Smooth muscle cell (in vitro differentiated cells): Measurements from ENCODE around the gene DNAJB13. TPM values are rescaled to one million over a fixed set of nuclear protein-coding genes. Genes with fewer than 3 reads are reported as not detected.

Experiments used
- DNase-seq: peaks from one replicate; lab custom pipeline; 2025; ENCODE audit not compliant: unreplicated experiment; lab: John Stamatoyannopoulos, UW
- H2AFZ ChIP-seq: fragments of 200-600 bp; sonication (generic); 2 replicates; pipeline ENCODE4 v1.6.0; 2016; ENCODE audit warnings: antibody characterized with exemption, low read depth, mild to moderate bottlenecking
- H3F3A ChIP-seq: fragments of 200-600 bp; sonication (generic); 2 replicates; pipeline ENCODE4 v1.6.0; 2017; ENCODE audit warnings: antibody characterized with exemption, low read depth
- H3K27ac ChIP-seq: fragments of 200-600 bp; sonication (generic); 2 replicates; pipeline ENCODE4 v1.5.1; 2016; ENCODE audit warnings: low read depth, mild to moderate bottlenecking
- H3K27me3 ChIP-seq: fragments of 200-600 bp; sonication (generic); 2 replicates; pipeline ENCODE4 v1.6.1; 2016; ENCODE audit warnings: low read depth, mild to moderate bottlenecking
- H3K36me3 ChIP-seq: fragments of 200-600 bp; sonication (generic); 2 replicates; pipeline ENCODE4 v1.5.1; 2016; ENCODE audit warnings: low read depth
- H3K4me1 ChIP-seq: fragments of 200-600 bp; sonication (generic); 2 replicates; pipeline ENCODE4 v1.5.1; 2016; ENCODE audit warnings: low read depth
- H3K4me2 ChIP-seq: fragments of 200-600 bp; sonication (generic); 2 replicates; pipeline ENCODE4 v1.6.0; 2016; ENCODE audit warnings: mild to moderate bottlenecking
- H3K4me3 ChIP-seq: fragments of 200-600 bp; sonication (generic); 2 replicates; pipeline ENCODE4 v1.5.1; 2016; ENCODE audit warnings: mild to moderate bottlenecking
- H3K79me2 ChIP-seq: fragments of 200-600 bp; sonication (generic); 2 replicates; pipeline ENCODE4 v1.6.0; 2016; ENCODE audit warnings: low read depth, mild to moderate bottlenecking
- H3K9ac ChIP-seq: fragments of 200-600 bp; sonication (generic); 2 replicates; pipeline ENCODE4 v1.6.0; 2016; ENCODE audit warnings: low read depth
- H3K9me3 ChIP-seq: fragments of 200-600 bp; sonication (generic); replicated peaks from 2 replicates; pipeline ENCODE4 v1.5.1; 2016; ENCODE audit warnings: low read depth
- H4K20me1 ChIP-seq: fragments of 200-600 bp; sonication (generic); 2 replicates; pipeline ENCODE4 v1.6.0; 2016; ENCODE audit warnings: low read depth
- WGBS: methylation state at CpG from one replicate; pipeline ENCODE4 v1.1.7; 2016; ENCODE audit warnings: low lambda C conversion rate; 5-methylcytosine and 5-hydroxymethylcytosine counted together
- polyA plus RNA-seq: library from polyadenylated mRNA; unstranded; fragments of >200 nt; fragmentation: Nextera tagmentation; extraction: Ambion mirVana; gene quantifications from 2 replicates; pipeline ENCODE4 v1.2.1, GENCODE V29; 2016
- total RNA-seq: library from RNA; depleted of rRNA; stranded (reverse); fragments of >200 nt; gene quantifications from 2 replicates; pipeline ENCODE4 v1.2.3, GENCODE V29; 2014
- TF ChIP-seq, protein P1 (sequence below): fragments of 200-600 bp; sonication (generic); IDR thresholded peaks from 2 replicates; pipeline ENCODE4 v1.5.1; 2017; ENCODE audit warnings: borderline replicate concordance, mild to moderate bottlenecking, antibody characterized with exemption; ENCODE audit not compliant: insufficient read depth, poor library complexity, severe bottlenecking

The DNAJB13 gene
- total and polyA plus RNA-seq, 2 experiments from 2014 or later = not detected

DNA sequence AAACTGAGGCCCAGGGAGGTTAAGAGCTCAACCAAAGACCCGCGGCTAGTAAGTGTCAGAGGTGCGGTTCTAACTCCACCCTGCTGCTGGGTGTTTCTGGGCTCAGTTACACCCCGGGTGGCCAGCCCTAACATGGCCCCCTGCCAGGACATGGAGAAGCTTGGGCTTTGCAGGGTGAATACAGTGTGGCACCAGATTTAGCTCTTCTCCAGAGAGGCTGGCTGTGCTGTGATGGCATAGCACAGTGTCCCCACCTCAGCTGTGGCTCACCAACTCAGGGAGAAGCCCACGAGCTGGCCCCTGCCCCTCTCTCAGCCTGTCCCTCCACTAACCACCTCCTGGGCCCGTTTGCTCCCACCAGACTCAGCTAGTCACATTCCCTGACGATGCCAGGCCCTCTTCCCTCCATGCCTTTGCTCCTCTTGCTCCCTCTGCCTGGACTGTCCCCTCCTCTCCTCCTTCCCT lies 51.0 kb downstream of the DNAJB13 start:
- no peaks in the 10 kb centered on the region for H3K36me3 ChIP-seq
- H3K4me3 ChIP-seq = no peak overlapping the region
- TF ChIP-seq, protein P1, sequence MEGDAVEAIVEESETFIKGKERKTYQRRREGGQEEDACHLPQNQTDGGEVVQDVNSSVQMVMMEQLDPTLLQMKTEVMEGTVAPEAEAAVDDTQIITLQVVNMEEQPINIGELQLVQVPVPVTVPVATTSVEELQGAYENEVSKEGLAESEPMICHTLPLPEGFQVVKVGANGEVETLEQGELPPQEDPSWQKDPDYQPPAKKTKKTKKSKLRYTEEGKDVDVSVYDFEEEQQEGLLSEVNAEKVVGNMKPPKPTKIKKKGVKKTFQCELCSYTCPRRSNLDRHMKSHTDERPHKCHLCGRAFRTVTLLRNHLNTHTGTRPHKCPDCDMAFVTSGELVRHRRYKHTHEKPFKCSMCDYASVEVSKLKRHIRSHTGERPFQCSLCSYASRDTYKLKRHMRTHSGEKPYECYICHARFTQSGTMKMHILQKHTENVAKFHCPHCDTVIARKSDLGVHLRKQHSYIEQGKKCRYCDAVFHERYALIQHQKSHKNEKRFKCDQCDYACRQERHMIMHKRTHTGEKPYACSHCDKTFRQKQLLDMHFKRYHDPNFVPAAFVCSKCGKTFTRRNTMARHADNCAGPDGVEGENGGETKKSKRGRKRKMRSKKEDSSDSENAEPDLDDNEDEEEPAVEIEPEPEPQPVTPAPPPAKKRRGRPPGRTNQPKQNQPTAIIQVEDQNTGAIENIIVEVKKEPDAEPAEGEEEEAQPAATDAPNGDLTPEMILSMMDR = no peak
- no peak overlapping the region for H3K9ac ChIP-seq
- H3K27ac ChIP-seq = no peak overlapping the region
- no peak for DNase-seq
- no peaks in the 10 kb centered on the region for H3K4me1 ChIP-seq
- no peaks in the 10 kb centered on the region for H3K79me2 ChIP-seq
- no peak overlapping the region for H3K4me2 ChIP-seq
- no peaks in the 10 kb centered on the region for H4K20me1 ChIP-seq
- WGBS = 81% methylated on average over 7 of the region's 7 CpGs
- no peaks in the 10 kb centered on the region for H3F3A ChIP-seq
- H3K9me3 ChIP-seq = no peaks in the 10 kb centered on the region
- no peaks in the 10 kb centered on the region for H3K27me3 ChIP-seq
- no peak overlapping the region for H2AFZ ChIP-seq

DNA sequence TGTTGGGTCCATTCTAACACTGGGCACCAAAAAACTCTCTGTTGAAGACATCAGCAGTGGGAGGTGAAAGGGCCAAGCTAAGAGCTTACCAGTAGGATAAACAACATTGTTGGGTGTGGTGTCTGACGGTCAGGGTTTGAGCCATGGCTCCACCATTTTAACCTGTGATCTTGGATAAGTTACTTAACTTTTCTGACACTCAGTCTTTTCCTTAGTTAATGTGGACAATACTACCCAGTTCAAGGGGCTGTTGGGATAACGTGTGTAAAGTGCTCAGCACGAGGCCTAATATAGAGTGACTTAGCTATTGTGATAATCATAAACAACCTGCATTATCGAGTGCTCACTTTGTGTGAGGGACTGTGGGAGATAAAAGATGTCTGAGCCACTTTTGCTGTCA lies 52.0 kb downstream of the DNAJB13 start:
- H3K36me3 ChIP-seq = no peaks in the 10 kb centered on the region
- no peaks in the 10 kb centered on the region for H3K9me3 ChIP-seq
- TF ChIP-seq, protein P1 = no peak
- no peaks in the 10 kb centered on the region for H3K27me3 ChIP-seq
- H3K27ac ChIP-seq = no peak overlapping the region
- no peaks in the 10 kb centered on the region for H3K79me2 ChIP-seq
- no peak overlapping the region for H3K4me3 ChIP-seq
- H3F3A ChIP-seq = no peaks in the 10 kb centered on the region
- WGBS = 96% methylated on average over 4 of the region's 4 CpGs
- no peaks in the 10 kb centered on the region for H4K20me1 ChIP-seq
- no peak overlapping the region for H3K9ac ChIP-seq
- no peak for DNase-seq
- H2AFZ ChIP-seq = no peak overlapping the region
- H3K4me1 ChIP-seq = no peaks in the 10 kb centered on the region
- H3K4me2 ChIP-seq = no peak overlapping the region

DNA sequence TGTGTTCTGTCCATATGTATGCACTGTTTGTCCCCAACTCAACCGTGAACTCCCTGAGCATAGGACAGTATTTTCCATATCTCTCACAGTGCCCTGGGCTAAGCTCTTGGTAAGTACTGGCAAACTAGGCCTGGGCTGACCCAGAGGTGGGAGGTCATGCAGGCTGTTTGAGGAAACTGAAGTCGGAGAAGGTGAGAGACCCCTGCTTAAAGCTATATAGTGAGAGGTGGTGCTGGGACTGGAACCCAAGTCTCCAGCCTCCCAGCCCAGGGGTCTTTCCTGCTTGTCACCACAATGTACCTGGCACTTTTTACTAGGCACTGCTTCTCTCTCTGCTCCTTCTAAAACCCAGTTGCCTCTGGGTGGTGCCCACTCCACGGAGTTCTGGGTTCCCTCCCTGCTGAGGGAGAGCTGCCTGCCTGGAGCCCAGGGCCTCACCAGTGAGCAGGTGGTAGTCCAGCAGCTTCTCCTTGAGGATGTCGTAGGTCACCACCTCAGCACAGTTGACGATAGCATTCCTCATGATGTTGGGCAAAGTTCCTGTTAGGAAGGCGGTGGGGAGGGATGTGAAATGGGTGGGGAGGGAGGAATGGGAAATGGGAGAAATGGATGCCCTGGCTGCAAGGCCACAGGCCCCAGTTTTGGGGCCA lies 53.3 kb downstream of the DNAJB13 start:
- no peak overlapping the region for H3K4me2 ChIP-seq
- TF ChIP-seq, protein P1 = no peak
- DNase-seq = no peak
- no peaks in the 10 kb centered on the region for H3K27me3 ChIP-seq
- no peak overlapping the region for H3K9ac ChIP-seq
- H3F3A ChIP-seq = no peaks in the 10 kb centered on the region
- no peaks in the 10 kb centered on the region for H4K20me1 ChIP-seq
- H3K9me3 ChIP-seq = no peaks in the 10 kb centered on the region
- WGBS = 96% methylated on average over 6 of the region's 6 CpGs
- no peaks in the 10 kb centered on the region for H3K4me1 ChIP-seq
- no peaks in the 10 kb centered on the region for H3K79me2 ChIP-seq
- no peaks in the 10 kb centered on the region for H3K36me3 ChIP-seq
- H3K27ac ChIP-seq = no peak overlapping the region
- no peak overlapping the region for H2AFZ ChIP-seq
- no peak overlapping the region for H3K4me3 ChIP-seq
